ENCODE measurements around the gene DOK6.
"Not testable (repeated sequence)": the region's sequence is repeated elsewhere in the genome, so short reads cannot be mapped to it uniquely, and the experiment has no call there.

Gene DOK6

GRCh38 chr18:69400253-69400975 lies at the start of gene DOK6:
Gene DOK6, plus strand, starts transcription at chr18:69400888.
- no peak within 1 kb of the TSS; the same call in 1 of the 2 replicates for H3K4me3 ChIP-seq (ENCODE audit: low read length)
- no peak for TF ChIP-seq ZNF274 (IDR thresholded peaks at IDR 0.05; ENCODE audit: low read depth, low read length)

DNA sequence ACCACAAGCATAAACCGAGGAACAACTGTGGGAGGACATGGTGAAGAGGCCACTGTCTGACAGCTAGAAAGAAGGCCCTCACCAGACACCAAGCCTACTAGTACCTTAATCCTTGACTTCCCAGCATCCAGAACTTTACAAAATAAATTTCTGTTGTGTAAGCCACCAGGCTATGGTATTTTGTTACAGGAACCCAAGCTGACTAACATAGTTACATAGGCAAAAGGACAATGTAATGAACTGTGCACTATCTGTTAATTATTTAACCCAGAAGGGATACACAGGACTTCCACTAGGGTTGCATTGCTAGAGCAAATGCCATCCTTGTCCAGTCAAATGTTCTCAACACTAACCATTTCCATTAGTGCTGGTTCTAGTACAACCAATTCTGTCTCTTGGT lies 47.7 kb upstream of the DOK6 start:
- no peak for TF ChIP-seq ZNF274 (IDR thresholded peaks at IDR 0.05; ENCODE audit: low read depth, low read length)
- no peak overlapping the region for H3K4me3 ChIP-seq (ENCODE audit: low read length)

DNA sequence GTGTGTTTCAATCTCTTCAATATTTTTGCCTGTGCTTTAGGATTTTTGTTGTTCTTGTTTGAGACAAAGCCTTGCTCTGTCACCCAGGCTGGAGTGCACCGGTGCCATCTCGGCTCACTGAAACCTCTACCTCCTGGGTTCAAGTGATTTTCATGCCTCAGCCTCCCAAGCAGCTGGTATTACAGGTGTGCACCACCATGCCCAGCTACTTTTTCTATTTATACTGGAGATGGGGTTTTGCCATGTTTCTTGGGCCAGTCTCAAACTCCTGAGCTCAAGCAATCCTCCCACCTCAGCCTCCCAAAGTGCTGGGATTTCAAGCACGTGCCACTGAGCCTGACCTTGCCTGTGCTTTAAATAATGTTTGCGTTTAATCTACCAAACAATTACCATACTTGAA lies 43.1 kb upstream of the DOK6 start:
- no peak for TF ChIP-seq ZNF274 (IDR thresholded peaks at IDR 0.05; ENCODE audit: low read depth, low read length)
- H3K4me3 ChIP-seq (ENCODE audit: low read length) = no peak overlapping the region

DNA sequence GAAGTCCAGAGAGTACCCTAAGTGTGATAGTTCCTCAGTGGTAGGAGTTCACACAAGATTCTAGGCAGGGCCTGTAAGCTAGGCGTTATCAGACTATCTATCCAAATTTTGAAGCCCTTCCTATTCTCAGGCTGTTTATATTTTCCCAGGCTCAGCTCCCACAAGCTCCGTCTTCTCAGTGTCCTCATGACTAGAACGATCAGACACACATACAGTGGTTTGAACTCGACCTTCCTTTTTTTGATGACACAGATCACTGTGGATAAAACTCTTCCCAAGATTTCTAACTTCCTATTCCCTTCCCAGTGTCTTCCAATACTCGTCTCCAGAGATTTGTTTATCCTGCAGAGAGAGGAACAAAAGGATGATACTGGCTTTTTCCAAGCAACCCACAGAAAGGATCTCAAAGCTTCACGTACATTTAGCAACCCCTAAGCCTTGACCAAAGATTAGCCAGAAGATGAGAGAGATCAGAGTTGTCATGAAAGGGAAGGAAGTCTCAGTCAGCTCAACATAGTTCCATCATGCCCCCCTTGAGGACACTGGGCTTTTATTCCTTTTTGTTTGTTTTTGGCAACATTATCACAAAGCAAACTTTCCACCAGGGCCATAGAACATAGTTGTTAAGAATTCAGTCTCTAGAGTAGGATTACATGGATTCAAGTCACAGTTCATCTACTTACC lies 42.3 kb upstream of the DOK6 start:
- no peak for TF ChIP-seq ZNF274 (IDR thresholded peaks at IDR 0.05; ENCODE audit: low read depth, low read length)
- H3K4me3 ChIP-seq (ENCODE audit: low read length) = no peak overlapping the region

DNA sequence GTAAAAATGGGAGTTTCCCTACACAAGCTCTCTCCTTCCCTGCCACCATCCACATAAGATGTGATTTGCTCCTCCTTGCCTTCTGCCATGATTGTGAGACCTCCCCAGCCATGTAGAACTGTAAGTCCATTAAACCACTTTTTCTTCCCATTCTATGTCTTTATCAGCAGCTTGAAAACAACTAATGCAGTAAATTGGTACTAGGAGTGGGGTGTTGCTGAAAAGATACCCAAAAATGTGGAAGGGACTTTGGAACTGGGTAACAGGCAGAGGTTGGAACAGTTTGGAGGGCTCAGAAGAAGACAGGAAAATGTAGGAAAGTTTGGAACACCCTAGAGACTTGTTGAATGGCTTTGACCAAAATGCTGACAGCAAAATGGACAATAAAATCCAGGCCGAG lies 40.9 kb upstream of the DOK6 start:
- not testable (repeated sequence) for H3K4me3 ChIP-seq (ENCODE audit: low read length)

DNA sequence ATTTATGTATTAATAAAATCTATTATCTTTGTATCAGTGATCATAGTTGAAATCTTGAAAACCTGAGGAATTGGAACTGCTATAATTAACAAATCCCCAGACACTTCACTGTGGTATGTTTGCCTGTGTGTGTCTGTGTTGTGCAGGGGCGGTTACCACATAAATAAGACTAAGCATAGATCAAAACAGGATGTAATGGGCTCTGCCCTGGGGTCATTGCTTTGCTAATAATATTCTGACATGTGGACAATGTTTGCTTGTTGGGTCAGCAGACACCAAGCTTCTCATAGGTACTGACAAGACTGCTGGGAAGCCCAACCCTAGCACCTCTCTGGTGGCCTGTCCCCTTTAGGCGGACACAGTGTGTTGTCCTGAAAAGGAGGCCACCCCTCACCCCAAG lies 35.8 kb upstream of the DOK6 start:
- no peak overlapping the region for H3K4me3 ChIP-seq (ENCODE audit: low read length)
- no peak for TF ChIP-seq ZNF274 (IDR thresholded peaks at IDR 0.05; ENCODE audit: low read depth, low read length)

DNA sequence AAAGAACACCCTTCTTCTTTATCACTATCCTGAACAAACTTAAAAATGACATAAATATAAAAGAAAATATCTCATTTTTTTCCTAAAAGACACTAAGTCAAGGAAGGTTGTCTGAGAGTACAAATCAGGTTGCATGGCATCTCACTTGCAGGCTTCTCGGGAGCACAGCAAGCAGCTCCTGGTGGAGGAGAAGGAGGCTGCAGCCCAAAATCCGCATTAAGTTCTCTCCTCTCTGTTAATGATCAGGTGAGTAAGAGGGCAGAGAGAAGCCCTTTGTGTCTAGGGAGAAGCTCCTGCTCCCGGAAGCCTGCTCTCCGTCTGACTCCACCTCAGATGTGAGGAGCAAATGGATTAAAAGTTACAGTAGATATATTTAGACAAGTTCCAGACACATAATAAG lies 35.0 kb upstream of the DOK6 start:
- TF ChIP-seq ZNF274 (IDR thresholded peaks at IDR 0.05; ENCODE audit: low read depth, low read length) = no peak
- H3K4me3 ChIP-seq (ENCODE audit: low read length) = no peak overlapping the region

- no peak for TF ChIP-seq ZNF274 (IDR thresholded peaks at IDR 0.05; ENCODE audit: low read depth, low read length)
- no peak overlapping the region for H3K4me3 ChIP-seq (ENCODE audit: low read length)
Observed at GRCh38 chr18:69367104-69367503, 33.6 kb upstream of the DOK6 start.

DNA sequence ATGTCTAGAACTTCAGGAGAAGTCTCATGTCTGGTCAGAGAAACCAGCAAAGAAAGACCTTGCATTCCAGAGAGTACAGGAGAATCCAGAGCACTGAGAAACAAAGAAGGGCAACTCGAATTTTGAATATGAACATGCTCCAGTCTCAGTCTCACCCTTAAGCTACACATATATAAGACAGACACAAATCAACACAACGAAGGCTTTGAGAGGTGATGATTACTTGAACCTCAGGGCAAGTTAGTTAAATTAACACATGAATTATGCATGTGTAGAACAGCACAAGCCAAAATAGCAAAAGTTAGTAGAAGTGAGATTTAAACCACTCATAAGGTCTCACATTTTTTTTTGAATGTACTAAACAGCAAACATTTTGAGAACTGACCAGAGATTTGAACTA lies 29.0 kb upstream of the DOK6 start:
- no peak for TF ChIP-seq ZNF274 (IDR thresholded peaks at IDR 0.05; ENCODE audit: low read depth, low read length)
- H3K4me3 ChIP-seq (ENCODE audit: low read length) = no peak overlapping the region

- no peak for TF ChIP-seq ZNF274 (IDR thresholded peaks at IDR 0.05; ENCODE audit: low read depth, low read length)
- no peak overlapping the region for H3K4me3 ChIP-seq (ENCODE audit: low read length)
Observed at GRCh38 chr18:69380324-69380723, 20.4 kb upstream of the DOK6 start.

DNA sequence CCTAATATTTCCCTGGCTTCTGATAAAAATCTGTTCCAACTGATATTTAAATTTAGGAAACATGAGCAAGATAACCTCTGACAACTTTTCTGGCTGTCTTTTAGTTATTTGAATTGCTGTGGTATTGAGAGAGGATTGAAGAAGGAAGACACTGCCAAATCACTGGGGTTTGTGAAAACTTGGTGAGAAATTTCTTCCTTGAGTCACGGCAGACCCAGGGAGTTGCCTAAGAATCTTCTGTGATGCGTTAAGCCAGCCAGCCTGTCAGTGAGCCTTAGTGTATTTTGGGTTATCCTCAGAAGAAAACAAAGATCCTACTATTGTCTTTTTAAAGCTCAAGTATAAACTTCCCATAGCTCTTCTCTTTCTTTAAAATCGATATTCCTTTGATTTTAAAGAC lies 17.5 kb upstream of the DOK6 start:
- H3K4me3 ChIP-seq (ENCODE audit: low read length) = no peak overlapping the region
- TF ChIP-seq ZNF274 (IDR thresholded peaks at IDR 0.05; ENCODE audit: low read depth, low read length) = no peak

DNA sequence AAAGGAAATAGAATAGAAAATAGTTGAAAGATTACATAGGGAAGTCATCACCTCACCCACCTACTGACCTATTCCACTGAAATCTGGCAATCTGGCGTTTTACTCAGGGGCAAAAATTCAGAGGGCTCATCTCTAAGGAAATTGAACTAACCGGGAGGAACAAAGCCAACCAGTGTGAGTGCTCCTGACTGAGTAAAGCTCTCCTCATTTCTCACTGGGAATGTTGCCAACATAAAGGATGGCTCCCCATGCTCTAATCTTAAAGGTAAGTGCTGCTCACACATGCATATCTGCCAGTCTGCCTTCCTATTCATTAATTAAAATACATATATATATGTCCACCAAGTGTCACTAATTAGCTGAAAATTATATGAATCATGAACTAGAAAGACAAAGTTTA lies 13.5 kb upstream of the DOK6 start:
- no peak for TF ChIP-seq ZNF274 (IDR thresholded peaks at IDR 0.05; ENCODE audit: low read depth, low read length)
- H3K4me3 ChIP-seq (ENCODE audit: low read length) = no peak overlapping the region

DNA sequence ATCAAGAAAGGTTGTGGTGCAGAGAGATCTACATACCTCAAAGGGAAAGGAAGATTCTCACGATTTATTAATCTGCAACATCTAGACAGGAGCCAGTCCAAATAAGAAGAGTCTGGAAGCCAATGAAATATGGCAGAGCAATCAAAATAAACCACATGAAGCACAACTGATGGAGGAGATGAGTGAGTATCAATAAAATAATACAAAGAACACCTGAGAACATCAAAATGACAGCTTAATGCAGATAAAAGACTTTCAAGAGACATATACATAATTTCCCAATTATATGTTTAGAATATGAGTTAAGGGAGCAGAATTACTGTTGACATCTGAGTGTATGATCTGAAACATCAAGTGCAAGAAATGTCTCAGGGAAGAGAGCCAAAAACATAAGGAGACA lies 12.5 kb upstream of the DOK6 start:
- TF ChIP-seq ZNF274 (IDR thresholded peaks at IDR 0.05; ENCODE audit: low read depth, low read length) = no peak
- H3K4me3 ChIP-seq (ENCODE audit: low read length) = no peak overlapping the region

DNA sequence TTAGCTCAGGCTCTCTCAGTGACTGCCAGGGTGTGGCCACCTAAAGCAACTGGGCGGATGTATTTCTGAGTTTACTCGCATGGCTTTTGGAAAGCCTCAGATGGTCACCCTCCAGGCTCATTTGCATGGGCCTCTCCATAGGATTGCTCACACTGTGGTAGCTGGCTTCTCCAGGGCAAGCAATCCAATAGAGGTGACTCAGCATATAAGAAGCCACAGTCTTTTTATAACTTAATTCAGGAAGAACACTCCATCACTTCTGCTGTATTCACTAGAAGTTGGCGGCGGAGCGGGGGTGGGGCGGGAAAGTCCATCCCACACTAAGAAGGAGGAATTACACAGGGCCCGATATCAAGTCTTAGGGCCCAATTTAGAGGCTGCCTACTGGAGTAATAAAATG lies 3.6 kb upstream of the DOK6 start:
- no peak for TF ChIP-seq ZNF274 (IDR thresholded peaks at IDR 0.05; ENCODE audit: low read depth, low read length)
- no peak overlapping the region for H3K4me3 ChIP-seq (ENCODE audit: low read length)

DNA sequence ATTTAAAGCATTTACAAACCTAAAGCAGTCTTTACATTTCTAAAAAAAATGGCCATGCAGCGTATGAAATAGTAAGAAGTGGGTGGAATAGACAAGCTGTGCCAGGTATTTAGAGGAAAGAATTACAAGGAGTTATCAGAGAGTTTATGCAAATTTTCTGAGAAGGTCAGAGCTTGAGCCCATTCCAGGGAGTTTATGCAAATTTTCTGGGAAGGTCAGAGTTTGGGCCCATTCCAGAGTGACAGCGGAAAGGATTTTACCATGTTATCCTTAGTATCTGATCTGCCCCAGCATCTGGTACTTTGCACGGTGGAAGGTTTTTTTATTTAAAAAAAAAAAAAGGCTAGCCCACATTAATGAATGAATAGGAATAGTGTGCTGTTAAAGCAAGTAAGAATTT lies 1.4 kb upstream of the DOK6 start:
- TF ChIP-seq ZNF274 (IDR thresholded peaks at IDR 0.05; ENCODE audit: low read depth, low read length) = no peak
- H3K4me3 ChIP-seq (ENCODE audit: low read length) = no peak overlapping the region

DNA sequence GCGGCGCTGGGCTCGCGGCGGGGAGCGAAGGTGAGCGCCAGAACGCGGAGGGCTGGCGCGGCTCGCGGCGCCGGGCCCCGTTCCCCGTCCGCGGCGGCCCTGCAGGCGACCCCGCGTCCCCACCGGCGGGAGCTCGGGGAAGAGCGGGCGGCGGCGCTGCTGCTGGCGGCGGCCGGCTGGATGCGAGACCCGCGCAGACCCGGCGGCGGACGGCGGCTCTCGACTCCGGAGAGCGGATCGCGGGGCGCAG lies 213 bp downstream of the DOK6 start:
- TF ChIP-seq ZNF274 (IDR thresholded peaks at IDR 0.05; ENCODE audit: low read depth, low read length) = no peak
- no peak overlapping the region; the same call in 1 of the 2 replicates for H3K4me3 ChIP-seq (ENCODE audit: low read length)
